IPS-NIHi7 (cell line): ENCODE measurements around the gene BGN.

ENCODE experiments used
- DNase-seq: peaks from one replicate; pipeline ENCODE4 v3.0.0; 2012; ENCODE audit warnings: mixed read lengths; ENCODE audit errors: extremely low spot score

The BGN gene

GRCh38 chrX:153526801-153527200, 32.0 kb downstream of the BGN start:
- no peak for DNase-seq

- no peak for DNase-seq
Measured at GRCh38 chrX:153527208-153527607, 32.4 kb downstream of the BGN start.

GRCh38 chrX:153530411-153531129, 35.8 kb downstream of the BGN start:
- no peak for DNase-seq

- DNase-seq = no peak
Measured at GRCh38 chrX:153533091-153533490, 38.3 kb downstream of the BGN start.

GRCh38 chrX:153537080-153537479, 42.3 kb downstream of the BGN start:
- DNase-seq = no peak

GRCh38 chrX:153537526-153538295, 42.9 kb downstream of the BGN start:
- DNase-seq = no peak

GRCh38 chrX:153538424-153538823, 43.6 kb downstream of the BGN start:
- DNase-seq = no peak

- peak; percentile 79 for DNase-seq
Measured at GRCh38 chrX:153539171-153539978, 44.6 kb downstream of the BGN start.

GRCh38 chrX:153539979-153540358, 45.2 kb downstream of the BGN start:
- DNase-seq = no peak

- no peak for DNase-seq
Measured at GRCh38 chrX:153544727-153545126, 49.9 kb downstream of the BGN start.

GRCh38 chrX:153546386-153546785, 51.6 kb downstream of the BGN start:
- DNase-seq = no peak

- no peak for DNase-seq
Measured at GRCh38 chrX:153547195-153547594, 52.4 kb downstream of the BGN start.

- no peak for DNase-seq
Measured at GRCh38 chrX:153549231-153549630, 54.5 kb downstream of the BGN start.

- no peak for DNase-seq
Measured at GRCh38 chrX:153549807-153550206, 55.0 kb downstream of the BGN start.

GRCh38 chrX:153551135-153551534, 56.4 kb downstream of the BGN start:
- DNase-seq = no peak

- DNase-seq = peak; percentile 78
Measured at GRCh38 chrX:153554519-153555167, 59.9 kb downstream of the BGN start.

GRCh38 chrX:153556767-153557166, 62.0 kb downstream of the BGN start:
- no peak for DNase-seq

- DNase-seq = no peak
Measured at GRCh38 chrX:153557618-153558355, 63.0 kb downstream of the BGN start.
